ENCODE results near the gene ST6GALNAC3.

The ST6GALNAC3 gene

DNA sequence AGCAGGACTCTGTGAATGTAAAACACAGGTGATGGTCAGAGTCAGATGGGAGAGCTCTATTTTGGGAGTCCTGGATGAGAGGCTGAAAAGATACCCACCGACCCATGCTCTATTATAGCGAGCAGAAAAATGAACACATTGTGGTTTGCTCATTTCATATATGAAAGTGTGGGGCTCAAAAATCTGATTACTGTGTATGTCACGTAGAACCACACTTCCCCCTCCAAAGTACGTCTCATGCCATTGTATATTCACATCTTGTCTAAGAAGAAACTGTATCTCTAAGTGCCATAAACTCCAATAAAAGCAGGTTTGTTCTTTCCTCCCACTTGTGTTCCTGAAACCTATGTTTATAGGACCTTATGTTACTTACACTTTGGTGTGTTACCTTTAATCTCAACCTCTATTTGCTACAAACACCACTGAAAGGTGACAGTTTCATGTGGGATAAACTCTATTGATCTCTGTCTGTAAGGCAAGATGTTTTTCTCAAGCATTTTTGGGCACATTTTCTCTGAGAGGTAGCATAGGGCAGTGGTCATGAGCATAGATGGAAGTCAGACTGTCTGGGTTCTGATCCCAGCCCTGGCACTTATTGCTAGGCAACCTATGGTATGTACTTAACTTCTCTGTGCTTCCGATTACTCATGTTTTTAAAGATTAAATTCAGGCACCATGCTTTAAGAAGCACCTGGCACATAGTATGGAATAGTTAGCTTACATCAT, 214.4 kb downstream of the ST6GALNAC3 start:
- no peak for DNase-seq (ENCODE audit: low read depth)

DNA sequence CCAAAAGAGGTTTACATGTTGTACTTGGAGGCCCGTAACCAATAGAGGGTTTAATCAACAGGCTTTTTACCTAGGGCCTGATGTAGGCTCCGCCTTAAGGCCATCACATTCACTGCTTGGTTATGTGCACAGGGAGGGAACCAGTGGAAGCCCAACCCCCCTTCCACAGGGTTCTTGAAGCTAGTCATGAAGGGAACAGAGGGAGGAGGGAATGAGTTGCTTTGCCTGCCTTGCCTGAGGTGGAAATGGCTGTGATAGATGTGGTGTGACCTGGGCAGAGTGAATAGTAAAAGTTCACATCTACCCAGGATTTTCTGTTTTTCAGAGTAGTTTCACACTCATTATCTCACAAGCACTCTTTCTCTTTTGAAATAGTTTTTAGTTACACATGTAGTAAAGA, 215.1 kb downstream of the ST6GALNAC3 start:
- no peak for DNase-seq (ENCODE audit: low read depth)

GRCh38 chr1:76290271-76290670, 215.7 kb downstream of the ST6GALNAC3 start:
- no peak for DNase-seq (ENCODE audit: low read depth)

GRCh38 chr1:76291191-76291590, 216.6 kb downstream of the ST6GALNAC3 start:
- DNase-seq (ENCODE audit: low read depth) = no peak

- no peak for DNase-seq (ENCODE audit: low read depth)
Measured at GRCh38 chr1:76291737-76292136, 217.2 kb downstream of the ST6GALNAC3 start.

DNA sequence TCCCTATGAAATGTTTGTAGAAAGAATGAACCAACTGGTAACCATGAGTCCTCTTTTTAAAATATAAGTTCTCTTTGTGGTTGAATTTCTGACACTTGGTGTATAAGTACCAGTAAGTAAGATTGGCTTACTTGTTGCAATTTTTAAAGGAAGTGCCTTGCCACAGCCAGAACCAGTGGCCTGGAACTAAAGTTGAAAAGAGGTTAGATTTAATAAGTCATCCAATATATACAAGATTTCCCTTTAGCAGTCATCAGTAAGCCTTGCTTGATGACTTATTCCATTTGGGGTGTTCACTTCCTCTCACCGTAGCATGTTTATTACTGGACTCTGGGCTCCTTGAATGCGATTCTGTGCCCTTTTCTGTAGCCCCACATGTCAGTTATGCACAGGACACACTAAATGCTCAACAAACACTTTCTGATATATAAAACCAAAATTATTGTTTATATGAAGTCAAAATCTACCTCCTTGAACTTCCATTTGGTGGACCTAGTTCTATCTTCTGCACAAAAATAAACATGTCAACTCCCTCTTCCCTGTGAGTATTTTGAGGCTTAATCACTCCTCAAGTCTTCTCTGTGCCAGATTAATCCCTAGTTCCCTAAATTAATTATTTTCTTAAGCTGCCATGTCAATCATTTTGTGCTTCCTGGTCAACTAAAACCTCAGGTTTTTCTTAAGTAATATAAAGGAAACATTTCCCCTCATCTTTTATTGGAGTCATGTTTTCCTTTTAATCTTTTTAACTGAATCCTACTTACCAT, 218.1 kb downstream of the ST6GALNAC3 start:
- no peak for DNase-seq (ENCODE audit: low read depth)

DNA sequence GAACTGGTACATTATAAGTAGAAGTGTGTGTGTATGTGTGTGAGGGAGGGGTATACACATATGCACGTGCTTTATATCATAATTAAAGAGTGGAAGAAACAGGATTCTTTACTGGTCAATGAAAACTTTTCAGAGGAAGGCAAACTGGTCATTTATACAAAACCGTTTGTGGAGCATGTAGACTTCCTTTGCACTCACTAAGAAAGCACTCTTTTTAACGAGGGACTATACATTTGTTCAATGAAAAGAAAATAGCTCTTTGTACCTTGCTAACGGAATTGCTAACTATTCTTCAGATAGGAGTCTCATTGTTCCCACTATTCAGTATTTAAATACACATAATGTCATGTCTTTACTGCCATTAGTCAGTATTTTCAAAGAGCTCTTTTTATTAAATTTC, 219.3 kb downstream of the ST6GALNAC3 start:
- DNase-seq (ENCODE audit: low read depth) = no peak

- no peak for DNase-seq (ENCODE audit: low read depth)
Measured at GRCh38 chr1:76294482-76295194, 220.1 kb downstream of the ST6GALNAC3 start.

DNA sequence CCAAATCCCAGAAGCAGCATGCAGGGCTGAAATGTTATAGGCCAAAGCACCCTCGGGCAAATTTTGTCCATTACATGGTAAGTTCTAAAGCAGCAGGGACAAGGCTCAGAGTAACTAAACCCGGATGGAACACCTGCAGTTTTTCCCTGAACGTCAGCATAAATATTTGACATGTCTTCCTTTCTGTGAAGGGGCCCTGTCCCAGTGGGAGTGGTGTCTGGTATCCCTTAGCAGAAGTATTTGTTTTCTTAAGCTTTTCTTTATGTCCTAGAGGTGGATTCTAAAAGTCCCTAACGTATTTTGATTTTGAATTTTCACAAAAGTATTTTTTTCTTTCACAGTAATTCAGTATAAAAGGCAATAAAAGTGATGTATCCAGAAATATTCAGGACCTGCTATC, 223.9 kb downstream of the ST6GALNAC3 start:
- DNase-seq (ENCODE audit: low read depth) = no peak

- DNase-seq (ENCODE audit: low read depth) = no peak
Measured at GRCh38 chr1:76299036-76299435, 224.5 kb downstream of the ST6GALNAC3 start.

- DNase-seq (ENCODE audit: low read depth) = no peak
Measured at GRCh38 chr1:76300556-76300955, 226.0 kb downstream of the ST6GALNAC3 start.

- no peak for DNase-seq (ENCODE audit: low read depth)
Measured at GRCh38 chr1:76302711-76303339, 228.3 kb downstream of the ST6GALNAC3 start.

DNA sequence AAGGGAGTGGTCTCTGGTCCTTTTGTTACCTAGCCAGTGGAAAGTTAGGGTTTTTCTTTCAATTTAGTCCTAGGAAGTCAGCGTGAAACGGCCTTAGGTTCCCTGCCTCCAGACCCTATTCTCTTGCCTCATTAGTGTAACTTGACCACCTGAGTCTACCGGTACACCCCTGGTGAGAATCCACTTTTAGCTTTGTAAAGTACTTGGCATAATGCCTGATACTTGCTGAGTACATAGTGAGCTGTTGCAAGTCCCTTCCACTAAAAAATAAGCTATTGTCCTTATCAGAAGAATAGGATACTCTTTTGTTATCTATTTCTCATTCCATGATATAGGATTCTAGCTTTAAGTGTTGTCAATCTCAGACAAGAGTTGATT, 228.8 kb downstream of the ST6GALNAC3 start:
- DNase-seq (ENCODE audit: low read depth) = no peak

DNA sequence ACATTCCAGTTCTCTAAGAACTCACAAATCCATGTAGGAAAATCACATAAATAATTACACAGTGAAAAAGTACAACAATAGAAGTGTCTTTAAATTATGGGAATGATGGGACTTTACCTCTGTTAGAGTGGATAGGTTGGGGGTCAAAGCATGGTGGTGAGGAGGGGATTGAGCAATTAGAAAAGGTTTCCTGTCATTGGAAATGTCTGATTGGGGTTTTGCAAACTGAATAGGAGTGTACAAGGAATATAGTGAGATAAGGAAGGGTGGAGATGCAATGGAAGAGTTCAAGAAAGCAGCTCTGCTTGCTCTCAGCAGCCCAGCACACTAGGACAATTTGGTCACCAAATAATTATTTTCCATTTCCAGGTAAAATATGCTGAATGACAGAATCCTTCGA, 238.8 kb downstream of the ST6GALNAC3 start:
- no peak for DNase-seq (ENCODE audit: low read depth)

GRCh38 chr1:76314730-76315129, 240.2 kb downstream of the ST6GALNAC3 start:
- DNase-seq (ENCODE audit: low read depth) = no peak

DNA sequence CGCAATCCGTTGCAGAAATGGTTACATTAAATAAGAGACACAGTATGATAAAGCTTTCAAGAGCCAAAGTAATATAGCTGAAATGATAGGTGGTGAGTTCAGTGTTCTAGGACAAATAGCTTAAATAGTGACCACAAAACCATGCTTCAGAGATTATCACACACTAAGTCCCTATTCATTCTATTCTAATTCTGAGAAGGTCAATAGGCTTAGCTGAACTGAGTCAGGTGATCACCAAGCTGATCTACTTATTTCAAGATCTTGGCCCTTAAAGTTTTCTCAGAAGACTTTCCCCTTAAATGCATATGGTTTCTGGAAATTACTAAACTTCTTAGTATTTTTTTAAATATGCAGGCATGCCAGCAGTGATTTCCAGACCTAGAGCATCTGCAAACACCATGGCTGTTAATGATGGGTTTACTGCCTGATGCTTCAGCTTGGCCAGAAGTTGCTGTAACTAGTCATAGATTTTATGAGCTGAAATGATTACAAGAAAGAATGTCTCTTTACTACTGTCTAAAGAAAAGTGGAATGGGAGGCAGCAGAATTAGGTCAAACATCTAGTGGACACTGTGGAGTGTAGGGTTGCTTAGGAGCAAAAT, 242.9 kb downstream of the ST6GALNAC3 start:
- no peak for DNase-seq (ENCODE audit: low read depth)

- peak; percentile 4 for DNase-seq (ENCODE audit: low read depth)
Measured at GRCh38 chr1:76330991-76331603, 256.6 kb downstream of the ST6GALNAC3 start.

- DNase-seq (ENCODE audit: low read depth) = no peak
Measured at GRCh38 chr1:76335882-76336281, 261.3 kb downstream of the ST6GALNAC3 start.

GRCh38 chr1:76336931-76337371, 262.4 kb downstream of the ST6GALNAC3 start:
- no peak for DNase-seq (ENCODE audit: low read depth)

DNA sequence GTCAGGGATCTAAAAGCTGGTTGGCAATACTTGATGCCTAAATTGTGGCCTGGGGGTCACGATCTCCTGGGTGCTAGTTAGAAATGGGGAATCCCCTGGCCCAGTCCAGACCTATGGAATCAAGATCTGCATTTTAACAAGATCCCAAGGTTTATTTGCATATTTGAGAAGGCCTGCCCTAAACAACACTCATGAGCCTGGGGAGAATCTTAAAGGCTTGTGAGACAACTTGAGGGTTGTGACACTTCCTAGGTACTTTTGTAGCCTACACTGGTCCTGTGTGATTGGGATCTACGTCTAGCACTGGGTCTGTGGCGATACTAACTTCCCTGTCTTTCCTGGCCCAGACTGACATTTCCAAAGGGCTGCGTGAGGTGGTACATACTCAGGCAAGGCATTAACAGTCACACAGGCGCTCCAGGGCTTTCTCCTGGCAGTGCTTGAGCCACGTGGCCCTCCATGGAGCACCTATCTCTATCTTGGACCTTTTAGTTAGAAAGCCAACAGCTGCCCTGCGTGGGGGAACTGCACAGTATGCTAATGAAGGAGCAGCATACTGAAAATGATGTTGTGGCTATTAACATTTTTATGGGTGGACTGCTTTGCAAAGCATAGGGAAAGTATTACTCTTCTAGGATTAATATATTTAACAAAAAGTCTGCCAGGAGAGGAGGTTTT, 263.1 kb downstream of the ST6GALNAC3 start:
- DNase-seq (ENCODE audit: low read depth) = no peak

GRCh38 chr1:76340056-76340455, 265.5 kb downstream of the ST6GALNAC3 start:
- DNase-seq (ENCODE audit: low read depth) = no peak
